ENCODE results near the gene MTHFSD. TPM values are rescaled to one million over a fixed set of nuclear protein-coding genes. Genes with fewer than 3 reads are reported as not detected.

Gene MTHFSD
- total RNA-seq, 1 experiment from 2014 or later: 15.7 TPM

DNA sequence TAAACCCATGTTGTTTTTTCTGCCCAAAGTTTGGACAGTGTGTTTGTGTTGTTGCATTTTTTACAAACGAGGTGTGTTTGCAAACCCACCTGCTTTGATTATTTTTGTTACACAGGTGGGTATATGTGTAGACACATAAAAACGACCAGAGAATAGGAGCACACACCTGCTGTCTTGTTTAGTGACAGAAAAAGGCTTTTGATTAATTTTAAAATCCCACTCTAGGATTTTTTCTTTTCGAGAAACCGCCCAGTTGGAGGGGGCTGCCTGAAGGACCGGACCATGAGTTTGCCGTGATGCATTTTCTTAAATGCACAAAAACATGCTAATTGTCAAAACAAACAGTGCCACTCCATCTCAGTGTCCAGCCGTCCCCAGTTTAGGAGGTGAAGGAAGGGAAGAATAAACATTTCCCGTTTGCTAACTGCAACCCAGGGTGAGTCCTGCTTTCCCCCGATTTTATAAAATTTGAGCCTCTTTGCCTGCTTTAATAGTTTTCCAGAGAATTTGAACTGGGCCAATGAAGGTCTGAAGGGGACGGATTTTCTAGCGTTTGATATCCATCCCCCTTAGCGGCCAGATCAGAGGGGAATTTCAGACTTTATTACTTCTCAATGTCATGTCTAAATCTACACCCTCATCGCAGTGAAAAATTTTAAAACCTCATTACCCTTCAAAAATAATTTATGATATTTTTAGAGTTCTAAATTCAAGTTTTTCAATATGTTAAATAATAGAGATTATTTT is 14.8 kb upstream of the MTHFSD start (continued):
- TF ChIP-seq, protein P1, sequence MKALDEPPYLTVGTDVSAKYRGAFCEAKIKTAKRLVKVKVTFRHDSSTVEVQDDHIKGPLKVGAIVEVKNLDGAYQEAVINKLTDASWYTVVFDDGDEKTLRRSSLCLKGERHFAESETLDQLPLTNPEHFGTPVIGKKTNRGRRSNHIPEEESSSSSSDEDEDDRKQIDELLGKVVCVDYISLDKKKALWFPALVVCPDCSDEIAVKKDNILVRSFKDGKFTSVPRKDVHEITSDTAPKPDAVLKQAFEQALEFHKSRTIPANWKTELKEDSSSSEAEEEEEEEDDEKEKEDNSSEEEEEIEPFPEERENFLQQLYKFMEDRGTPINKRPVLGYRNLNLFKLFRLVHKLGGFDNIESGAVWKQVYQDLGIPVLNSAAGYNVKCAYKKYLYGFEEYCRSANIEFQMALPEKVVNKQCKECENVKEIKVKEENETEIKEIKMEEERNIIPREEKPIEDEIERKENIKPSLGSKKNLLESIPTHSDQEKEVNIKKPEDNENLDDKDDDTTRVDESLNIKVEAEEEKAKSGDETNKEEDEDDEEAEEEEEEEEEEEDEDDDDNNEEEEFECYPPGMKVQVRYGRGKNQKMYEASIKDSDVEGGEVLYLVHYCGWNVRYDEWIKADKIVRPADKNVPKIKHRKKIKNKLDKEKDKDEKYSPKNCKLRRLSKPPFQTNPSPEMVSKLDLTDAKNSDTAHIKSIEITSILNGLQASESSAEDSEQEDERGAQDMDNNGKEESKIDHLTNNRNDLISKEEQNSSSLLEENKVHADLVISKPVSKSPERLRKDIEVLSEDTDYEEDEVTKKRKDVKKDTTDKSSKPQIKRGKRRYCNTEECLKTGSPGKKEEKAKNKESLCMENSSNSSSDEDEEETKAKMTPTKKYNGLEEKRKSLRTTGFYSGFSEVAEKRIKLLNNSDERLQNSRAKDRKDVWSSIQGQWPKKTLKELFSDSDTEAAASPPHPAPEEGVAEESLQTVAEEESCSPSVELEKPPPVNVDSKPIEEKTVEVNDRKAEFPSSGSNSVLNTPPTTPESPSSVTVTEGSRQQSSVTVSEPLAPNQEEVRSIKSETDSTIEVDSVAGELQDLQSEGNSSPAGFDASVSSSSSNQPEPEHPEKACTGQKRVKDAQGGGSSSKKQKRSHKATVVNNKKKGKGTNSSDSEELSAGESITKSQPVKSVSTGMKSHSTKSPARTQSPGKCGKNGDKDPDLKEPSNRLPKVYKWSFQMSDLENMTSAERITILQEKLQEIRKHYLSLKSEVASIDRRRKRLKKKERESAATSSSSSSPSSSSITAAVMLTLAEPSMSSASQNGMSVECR (CRISPR knock-in tag; IDR thresholded peaks at IDR 0.05; ENCODE audit: borderline replicate concordance): no peak
- TF ChIP-seq SMAD4 (CRISPR knock-in tag; IDR thresholded peaks at IDR 0.05): no peak
- no peak for TF ChIP-seq NR1H2 (CRISPR knock-in tag; IDR thresholded peaks at IDR 0.05)

- ChIA-PET CTCF (interaction anchor here (0.6 to 2.9 kb wide), 2 partner anchors 192 to 305 kb away, joined by 3 to 7 read pairs; no protein-coding TSS in a partner anchor), POLR2A (no interaction called here)
- peak overlapping the region; percentile 61 for H3K4me3 Mint-ChIP-seq
- DNase-seq (ENCODE audit: low spot score): no peak
- no peak for ATAC-seq
- TF ChIP-seq, protein P2, sequence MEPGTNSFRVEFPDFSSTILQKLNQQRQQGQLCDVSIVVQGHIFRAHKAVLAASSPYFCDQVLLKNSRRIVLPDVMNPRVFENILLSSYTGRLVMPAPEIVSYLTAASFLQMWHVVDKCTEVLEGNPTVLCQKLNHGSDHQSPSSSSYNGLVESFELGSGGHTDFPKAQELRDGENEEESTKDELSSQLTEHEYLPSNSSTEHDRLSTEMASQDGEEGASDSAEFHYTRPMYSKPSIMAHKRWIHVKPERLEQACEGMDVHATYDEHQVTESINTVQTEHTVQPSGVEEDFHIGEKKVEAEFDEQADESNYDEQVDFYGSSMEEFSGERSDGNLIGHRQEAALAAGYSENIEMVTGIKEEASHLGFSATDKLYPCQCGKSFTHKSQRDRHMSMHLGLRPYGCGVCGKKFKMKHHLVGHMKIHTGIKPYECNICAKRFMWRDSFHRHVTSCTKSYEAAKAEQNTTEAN (CRISPR knock-in tag; IDR thresholded peaks at IDR 0.05): no peak
- TF ChIP-seq ESRRA (CRISPR knock-in tag; IDR thresholded peaks at IDR 0.05; ENCODE audit: borderline replicate concordance) (no peak), ZBTB21 (CRISPR knock-in tag; IDR thresholded peaks at IDR 0.05; ENCODE audit: borderline replicate concordance) (no peak), FOXP1 (CRISPR knock-in tag; IDR thresholded peaks at IDR 0.05; ENCODE audit: borderline replicate concordance) (no peak), ZNF423 (CRISPR knock-in tag; IDR thresholded peaks at IDR 0.05) (no peak), HMGA2 (CRISPR knock-in tag; IDR thresholded peaks at IDR 0.05) (no peak), NFYB (CRISPR knock-in tag; conservative IDR thresholded peaks at IDR 0.05; ENCODE audit: low read depth) (no peak), ZNF671 (CRISPR knock-in tag; IDR thresholded peaks at IDR 0.05) (no peak), TCF7 (CRISPR knock-in tag; IDR thresholded peaks at IDR 0.05; ENCODE audit: low read depth) (no peak)
- TF ChIP-seq, protein P3, sequence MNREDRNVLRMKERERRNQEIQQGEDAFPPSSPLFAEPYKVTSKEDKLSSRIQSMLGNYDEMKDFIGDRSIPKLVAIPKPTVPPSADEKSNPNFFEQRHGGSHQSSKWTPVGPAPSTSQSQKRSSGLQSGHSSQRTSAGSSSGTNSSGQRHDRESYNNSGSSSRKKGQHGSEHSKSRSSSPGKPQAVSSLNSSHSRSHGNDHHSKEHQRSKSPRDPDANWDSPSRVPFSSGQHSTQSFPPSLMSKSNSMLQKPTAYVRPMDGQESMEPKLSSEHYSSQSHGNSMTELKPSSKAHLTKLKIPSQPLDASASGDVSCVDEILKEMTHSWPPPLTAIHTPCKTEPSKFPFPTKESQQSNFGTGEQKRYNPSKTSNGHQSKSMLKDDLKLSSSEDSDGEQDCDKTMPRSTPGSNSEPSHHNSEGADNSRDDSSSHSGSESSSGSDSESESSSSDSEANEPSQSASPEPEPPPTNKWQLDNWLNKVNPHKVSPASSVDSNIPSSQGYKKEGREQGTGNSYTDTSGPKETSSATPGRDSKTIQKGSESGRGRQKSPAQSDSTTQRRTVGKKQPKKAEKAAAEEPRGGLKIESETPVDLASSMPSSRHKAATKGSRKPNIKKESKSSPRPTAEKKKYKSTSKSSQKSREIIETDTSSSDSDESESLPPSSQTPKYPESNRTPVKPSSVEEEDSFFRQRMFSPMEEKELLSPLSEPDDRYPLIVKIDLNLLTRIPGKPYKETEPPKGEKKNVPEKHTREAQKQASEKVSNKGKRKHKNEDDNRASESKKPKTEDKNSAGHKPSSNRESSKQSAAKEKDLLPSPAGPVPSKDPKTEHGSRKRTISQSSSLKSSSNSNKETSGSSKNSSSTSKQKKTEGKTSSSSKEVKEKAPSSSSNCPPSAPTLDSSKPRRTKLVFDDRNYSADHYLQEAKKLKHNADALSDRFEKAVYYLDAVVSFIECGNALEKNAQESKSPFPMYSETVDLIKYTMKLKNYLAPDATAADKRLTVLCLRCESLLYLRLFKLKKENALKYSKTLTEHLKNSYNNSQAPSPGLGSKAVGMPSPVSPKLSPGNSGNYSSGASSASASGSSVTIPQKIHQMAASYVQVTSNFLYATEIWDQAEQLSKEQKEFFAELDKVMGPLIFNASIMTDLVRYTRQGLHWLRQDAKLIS (CRISPR knock-in tag; IDR thresholded peaks at IDR 0.05; ENCODE audit: borderline replicate concordance): no peak
- TF ChIP-seq, protein P4, sequence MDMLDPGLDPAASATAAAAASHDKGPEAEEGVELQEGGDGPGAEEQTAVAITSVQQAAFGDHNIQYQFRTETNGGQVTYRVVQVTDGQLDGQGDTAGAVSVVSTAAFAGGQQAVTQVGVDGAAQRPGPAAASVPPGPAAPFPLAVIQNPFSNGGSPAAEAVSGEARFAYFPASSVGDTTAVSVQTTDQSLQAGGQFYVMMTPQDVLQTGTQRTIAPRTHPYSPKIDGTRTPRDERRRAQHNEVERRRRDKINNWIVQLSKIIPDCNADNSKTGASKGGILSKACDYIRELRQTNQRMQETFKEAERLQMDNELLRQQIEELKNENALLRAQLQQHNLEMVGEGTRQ (CRISPR knock-in tag; IDR thresholded peaks at IDR 0.05): no peak
- TF ChIP-seq, protein P5, sequence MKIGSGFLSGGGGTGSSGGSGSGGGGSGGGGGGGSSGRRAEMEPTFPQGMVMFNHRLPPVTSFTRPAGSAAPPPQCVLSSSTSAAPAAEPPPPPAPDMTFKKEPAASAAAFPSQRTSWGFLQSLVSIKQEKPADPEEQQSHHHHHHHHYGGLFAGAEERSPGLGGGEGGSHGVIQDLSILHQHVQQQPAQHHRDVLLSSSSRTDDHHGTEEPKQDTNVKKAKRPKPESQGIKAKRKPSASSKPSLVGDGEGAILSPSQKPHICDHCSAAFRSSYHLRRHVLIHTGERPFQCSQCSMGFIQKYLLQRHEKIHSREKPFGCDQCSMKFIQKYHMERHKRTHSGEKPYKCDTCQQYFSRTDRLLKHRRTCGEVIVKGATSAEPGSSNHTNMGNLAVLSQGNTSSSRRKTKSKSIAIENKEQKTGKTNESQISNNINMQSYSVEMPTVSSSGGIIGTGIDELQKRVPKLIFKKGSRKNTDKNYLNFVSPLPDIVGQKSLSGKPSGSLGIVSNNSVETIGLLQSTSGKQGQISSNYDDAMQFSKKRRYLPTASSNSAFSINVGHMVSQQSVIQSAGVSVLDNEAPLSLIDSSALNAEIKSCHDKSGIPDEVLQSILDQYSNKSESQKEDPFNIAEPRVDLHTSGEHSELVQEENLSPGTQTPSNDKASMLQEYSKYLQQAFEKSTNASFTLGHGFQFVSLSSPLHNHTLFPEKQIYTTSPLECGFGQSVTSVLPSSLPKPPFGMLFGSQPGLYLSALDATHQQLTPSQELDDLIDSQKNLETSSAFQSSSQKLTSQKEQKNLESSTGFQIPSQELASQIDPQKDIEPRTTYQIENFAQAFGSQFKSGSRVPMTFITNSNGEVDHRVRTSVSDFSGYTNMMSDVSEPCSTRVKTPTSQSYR (CRISPR knock-in tag; IDR thresholded peaks at IDR 0.05): no peak
- no peaks in the 10 kb centered on the region for H3K9me3 Mint-ChIP-seq
- peaks cover 58% of the 10 kb centered on the region for H3K4me1 Mint-ChIP-seq
- H3K27ac Mint-ChIP-seq: no peak overlapping the region
- no peaks in the 10 kb centered on the region for H3K36me3 Mint-ChIP-seq
- peaks cover 94% of the 10 kb centered on the region for H3K27me3 Mint-ChIP-seq (ENCODE audit: low read depth)
These were observed 13.9 kb upstream of the MTHFSD start for GRCh38 chr16:86568677-86569623.

Measured in WTC11 (cell line).